GM18861 (cell line): Measurements from ENCODE around the gene NOTUM.

ENCODE experiments used
- ATAC-seq: cut with Tn5 transposase; IDR thresholded peaks from one replicate; pipeline ENCODE4 v1.9.1; 2021; ENCODE audit not compliant: unreplicated experiment

Gene NOTUM

GRCh38 chr17:81978524-81979298, 17.7 kb upstream of the NOTUM start:
- ATAC-seq: no peak

- peak; percentile 76 for ATAC-seq
Measured at GRCh38 chr17:81977211-81977808, 16.3 kb upstream of the NOTUM start, which contains the start of gene ASPSCR1. ASPSCR1 (plus strand) TSS chr17:81977629; CDS start chr17:81977647, 18 bp downstream.

- no peak for ATAC-seq
Measured at GRCh38 chr17:81976332-81977210, 15.6 kb upstream of the NOTUM start.

- no peak for ATAC-seq
Measured at GRCh38 chr17:81973432-81973831, 12.4 kb upstream of the NOTUM start.

GRCh38 chr17:81968850-81969812, 8.1 kb upstream of the NOTUM start:
- ATAC-seq: no peak

GRCh38 chr17:81968396-81968745, 7.4 kb upstream of the NOTUM start:
- no peak for ATAC-seq

GRCh38 chr17:81967533-81968395, 6.8 kb upstream of the NOTUM start:
- no peak for ATAC-seq

GRCh38 chr17:81967244-81967532, 6.2 kb upstream of the NOTUM start:
- ATAC-seq: no peak

GRCh38 chr17:81966343-81967243, 5.6 kb upstream of the NOTUM start:
- ATAC-seq: no peak

- ATAC-seq: no peak
Measured at GRCh38 chr17:81964081-81964849, 3.3 kb upstream of the NOTUM start.

- no peak for ATAC-seq
Measured at GRCh38 chr17:81962499-81963441, 1.8 kb upstream of the NOTUM start.

GRCh38 chr17:81961521-81962498, 823 bp upstream of the NOTUM start:
- no peak for ATAC-seq

- ATAC-seq: no peak
Measured at GRCh38 chr17:81960130-81960958, 643 bp downstream of the NOTUM start.

- ATAC-seq: no peak
Measured at GRCh38 chr17:81959362-81960129, 1.4 kb downstream of the NOTUM start.
